ENCODE data around the gene TXNDC2.
A peak's percentile ranks its signal among the peaks of the same experiment; 100 is the strongest.

The TXNDC2 gene

GRCh38 chr18:9860682-9861081, 25.1 kb upstream of the TXNDC2 start:
- no peak for DNase-seq

GRCh38 chr18:9861157-9861556, 24.6 kb upstream of the TXNDC2 start:
- peak in 1 of 5 experiments; percentile 44 for DNase-seq

GRCh38 chr18:9861933-9862332, 23.8 kb upstream of the TXNDC2 start:
- peak in 1 of 5 experiments; percentile 54 for DNase-seq

- no peak for DNase-seq
Measured at GRCh38 chr18:9862686-9863085, 23.1 kb upstream of the TXNDC2 start.

GRCh38 chr18:9863282-9863681, 22.5 kb upstream of the TXNDC2 start:
- no peak for DNase-seq

- DNase-seq, result no peak
Measured at GRCh38 chr18:9865764-9866490, 19.8 kb upstream of the TXNDC2 start.

GRCh38 chr18:9866627-9867026, 19.1 kb upstream of the TXNDC2 start:
- DNase-seq, result no peak

GRCh38 chr18:9867071-9867594, 18.6 kb upstream of the TXNDC2 start:
- no peak for DNase-seq

- no peak for DNase-seq
Measured at GRCh38 chr18:9868857-9869714, 16.7 kb upstream of the TXNDC2 start.

- peak in 1 of 5 experiments; percentile 18 for DNase-seq
Measured at GRCh38 chr18:9869715-9870430, 15.9 kb upstream of the TXNDC2 start.

- DNase-seq, result no peak
Measured at GRCh38 chr18:9870431-9871008, 15.3 kb upstream of the TXNDC2 start.

GRCh38 chr18:9871244-9871746, 14.5 kb upstream of the TXNDC2 start:
- no peak for DNase-seq

GRCh38 chr18:9872823-9873222, 12.9 kb upstream of the TXNDC2 start:
- DNase-seq, result no peak

- DNase-seq, result no peak
Measured at GRCh38 chr18:9874728-9875127, 11.0 kb upstream of the TXNDC2 start.

GRCh38 chr18:9876212-9876866, 9.4 kb upstream of the TXNDC2 start:
- DNase-seq, result no peak

- DNase-seq, result peak in 1 of 5 experiments; percentile 75
Measured at GRCh38 chr18:9876867-9877654, 8.7 kb upstream of the TXNDC2 start.

- DNase-seq, result no peak
Measured at GRCh38 chr18:9877655-9878014, 8.1 kb upstream of the TXNDC2 start.

- DNase-seq, result no peak
Measured at GRCh38 chr18:9878095-9878494, 7.7 kb upstream of the TXNDC2 start.

- DNase-seq, result no peak
Measured at GRCh38 chr18:9878783-9879242, 7.0 kb upstream of the TXNDC2 start.

GRCh38 chr18:9884090-9884489, 1.7 kb upstream of the TXNDC2 start:
- no peak for DNase-seq

GRCh38 chr18:9884532-9885140, 1.1 kb upstream of the TXNDC2 start:
- DNase-seq, result no peak

Measured in T-helper 2 cell (primary cell).